ENCODE results near the gene ZC2HC1B. TPM values are rescaled to one million over a fixed set of nuclear protein-coding genes. Genes with fewer than 3 reads are reported as not detected.

ZC2HC1B gene
- total RNA-seq, 1 experiment from 2014 or later = not detected

- WGBS (ENCODE audit: extremely low coverage, insufficient read length, low lambda C conversion rate) = no CpG with 5 or more reads among the region's 5 CpGs
- H3K27ac ChIP-seq (ENCODE audit: insufficient read length, low read depth, low read length) = no peak overlapping the region
- H4K5ac ChIP-seq (ENCODE audit: insufficient read length, low read depth, low read length) = no peak overlapping the region
- H3T11ph ChIP-seq (ENCODE audit: low read length) = no peak overlapping the region
- no peak for TF ChIP-seq CTCF (conservative IDR thresholded peaks at IDR 0.05)
- no peak overlapping the region for H3K23ac ChIP-seq (ENCODE audit: insufficient read length, low read depth, low read length)
- H2BK15ac ChIP-seq (ENCODE audit: low read depth, low read length) = no peak overlapping the region
- H4K8ac ChIP-seq (replicated peaks; ENCODE audit: insufficient read length, low read depth, low read length) = no peak overlapping the region
- Mint-ChIP-seq H3K27ac (no peak overlapping the region), H3K36me3 (ENCODE audit: insufficient read depth in 1 of 3, low read depth in 3 of 3) (peaks cover 59 to 98% (median 92%) of the 10 kb centered on the region in 3 experiments), H3K27me3 (ENCODE audit: low read depth) (no peaks in the 10 kb centered on the region), H3K4me3 (no peak overlapping the region), H3K4me1 (peaks cover 15 to 16% of the 10 kb centered on the region in 2 experiments), H3K9me3 (no peaks in the 10 kb centered on the region; a peak in 1 of 5 replicates)
- no peak overlapping the region for H3K56ac ChIP-seq (ENCODE audit: insufficient read length, low read depth, low read length)
- no peaks in the 10 kb centered on the region for H3K79me2 ChIP-seq (ENCODE audit: insufficient read depth, low read length)
- no peaks in the 10 kb centered on the region for H3K79me1 ChIP-seq (ENCODE audit: insufficient read depth, low read depth, low read length, poor library complexity, severe bottlenecking)
- no peak overlapping the region for H2BK120ac ChIP-seq (ENCODE audit: low read depth, low read length, poor library complexity, severe bottlenecking)
- H2BK20ac ChIP-seq (ENCODE audit: low read depth, low read length, poor library complexity, severe bottlenecking) = no peak overlapping the region
- no peaks in the 10 kb centered on the region for H3K4me1 ChIP-seq (ENCODE audit: insufficient read depth, low read length)
- H4K91ac ChIP-seq (ENCODE audit: insufficient read length, low read depth, low read length) = no peak overlapping the region
- H3K14ac ChIP-seq (ENCODE audit: insufficient read depth, low read length) = no peak overlapping the region
- no peaks in the 10 kb centered on the region for H4K20me1 ChIP-seq (ENCODE audit: control insufficient read depth, insufficient read depth, insufficient read length)
- no peak overlapping the region for H2BK5ac ChIP-seq (ENCODE audit: insufficient read length, low read length)
- DNase-seq = no peak
- H3K9me3 ChIP-seq (ENCODE audit: control insufficient read depth, low read depth, low read length) = no peaks in the 10 kb centered on the region
- no peak overlapping the region for H3K4ac ChIP-seq (ENCODE audit: low read depth, low read length)
- H3K18ac ChIP-seq (ENCODE audit: insufficient read length, low read depth, low read length) = no peak overlapping the region
- no peak overlapping the region for H2AFZ ChIP-seq (ENCODE audit: low read length)
- H3K27me3 ChIP-seq (ENCODE audit: insufficient read depth, low read length) = no peaks in the 10 kb centered on the region
- no peak overlapping the region for H3K4me2 ChIP-seq (ENCODE audit: insufficient read depth, insufficient read length, low read length)
- H2AK5ac ChIP-seq (ENCODE audit: insufficient read length, low read length) = no peak overlapping the region
- no peaks in the 10 kb centered on the region for H3K23me2 ChIP-seq (ENCODE audit: insufficient read length, low read depth, low read length, poor library complexity, severe bottlenecking)
- H2BK12ac ChIP-seq (ENCODE audit: insufficient read length, low read depth, low read length) = no peak overlapping the region
- no peak overlapping the region for H3K9ac ChIP-seq (ENCODE audit: extremely low read depth, insufficient read length, low read length)
Measured at GRCh38 chr6:143857651-143858050, 6.6 kb upstream of the ZC2HC1B start.
